Tibial artery (tissue), 4 donors: Measurements from ENCODE around the gene ATP5PB.

Experiments
- DNase-seq, 2 donors: peaks; one replicate each; pipeline ENCODE4 v3.0.0-alpha.2; 2019
- H3K27ac ChIP-seq, 2 donors: fragments of 200-600 bp; sonication (generic) in 1 of 2; 1 replicate in 1 of 2; 2 replicates in 1 of 2; pipeline ENCODE4 v1.5.1; 2018 to 2019; ENCODE audit warnings: mild to moderate bottlenecking in 1 of 2
- H3K27me3 ChIP-seq, 2 donors: fragments of 200-600 bp; sonication (generic) in 1 of 2; one replicate each; pipeline versions ENCODE4 v1.5.1 to v1.6.0; 2016 to 2019
- H3K36me3 ChIP-seq, 3 donors: fragments of 200-600 bp; sonication (generic) in 2 of 3; one replicate each; pipeline ENCODE4 v1.5.1; 2016 to 2019; ENCODE audit warnings: mild to moderate bottlenecking in 2 of 3
- H3K4me1 ChIP-seq, 4 donors: fragments of 200-600 bp; sonication (generic) in 2 of 4; 1 replicate in 3 of 4; 2 replicates in 1 of 4; pipeline ENCODE4 v1.5.1; 2016 to 2019
- H3K4me3 ChIP-seq, 2 donors: fragments of 200-600 bp; sonication (generic) in 1 of 2; 1 replicate in 1 of 2; 2 replicates in 1 of 2; pipeline ENCODE4 v1.5.1; 2018 to 2019; ENCODE audit warnings: mild to moderate bottlenecking in 2 of 2
- H3K9me3 ChIP-seq, 3 donors: fragments of 200-600 bp; sonication (generic) in 1 of 3; one replicate each; pipeline ENCODE4 v1.5.1; 2016 to 2019
- intact Hi-C: fragments of 100-400 bp; cut with DNase I; formaldehyde crosslinking; loops from one replicate; pipeline ENCODE4 v1.15.0; 2023; ENCODE audit warnings: low total_unique reads
- TF ChIP-seq, protein P1 (sequence below), 2 experiments: fragments of 200-600 bp in 1 of 2; fragments of 450-650 bp in 1 of 2; IDR thresholded peaks; one replicate each; pipeline ENCODE4 v1.5.1; 2017 to 2019; ENCODE audit warnings: antibody characterized with exemption in 2 of 2, mild to moderate bottlenecking in 1 of 2, moderate library complexity in 1 of 2

The ATP5PB gene

DNA sequence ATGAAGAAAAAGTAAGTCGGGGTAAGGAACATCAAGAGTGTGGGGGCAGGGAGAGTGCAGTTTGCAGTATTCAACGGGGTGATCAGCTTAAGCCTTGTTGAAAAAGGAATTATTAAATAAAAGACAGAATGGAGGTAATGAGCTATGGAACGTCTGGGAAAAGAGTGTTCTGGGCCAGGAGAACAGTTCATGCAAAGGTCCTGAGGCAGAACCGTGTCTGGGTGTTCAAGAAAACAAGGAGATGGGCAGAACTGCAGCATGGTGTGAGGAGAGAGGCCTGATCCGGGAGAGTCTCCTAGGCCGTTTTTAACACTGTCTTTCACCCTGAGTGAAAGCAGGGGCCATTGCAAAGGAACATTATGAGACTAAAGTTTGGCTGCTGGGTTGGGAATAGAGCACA, 42.0 kb upstream of the ATP5PB start:
- intact Hi-C loops: no loop called here
- H3K4me3 ChIP-seq: no peak overlapping the region
- TF ChIP-seq, protein P1, sequence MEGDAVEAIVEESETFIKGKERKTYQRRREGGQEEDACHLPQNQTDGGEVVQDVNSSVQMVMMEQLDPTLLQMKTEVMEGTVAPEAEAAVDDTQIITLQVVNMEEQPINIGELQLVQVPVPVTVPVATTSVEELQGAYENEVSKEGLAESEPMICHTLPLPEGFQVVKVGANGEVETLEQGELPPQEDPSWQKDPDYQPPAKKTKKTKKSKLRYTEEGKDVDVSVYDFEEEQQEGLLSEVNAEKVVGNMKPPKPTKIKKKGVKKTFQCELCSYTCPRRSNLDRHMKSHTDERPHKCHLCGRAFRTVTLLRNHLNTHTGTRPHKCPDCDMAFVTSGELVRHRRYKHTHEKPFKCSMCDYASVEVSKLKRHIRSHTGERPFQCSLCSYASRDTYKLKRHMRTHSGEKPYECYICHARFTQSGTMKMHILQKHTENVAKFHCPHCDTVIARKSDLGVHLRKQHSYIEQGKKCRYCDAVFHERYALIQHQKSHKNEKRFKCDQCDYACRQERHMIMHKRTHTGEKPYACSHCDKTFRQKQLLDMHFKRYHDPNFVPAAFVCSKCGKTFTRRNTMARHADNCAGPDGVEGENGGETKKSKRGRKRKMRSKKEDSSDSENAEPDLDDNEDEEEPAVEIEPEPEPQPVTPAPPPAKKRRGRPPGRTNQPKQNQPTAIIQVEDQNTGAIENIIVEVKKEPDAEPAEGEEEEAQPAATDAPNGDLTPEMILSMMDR (IDR thresholded peaks at IDR 0.05): no peak
- no peak for DNase-seq
- no peaks in the 10 kb centered on the region for H3K9me3 ChIP-seq
- H3K27me3 ChIP-seq: peaks cover 0 to 12% of the 10 kb centered on the region in 2 donors
- no peak overlapping the region for H3K27ac ChIP-seq
- H3K4me1 ChIP-seq: no peaks in the 10 kb centered on the region
- H3K36me3 ChIP-seq: no peaks in the 10 kb centered on the region

DNA sequence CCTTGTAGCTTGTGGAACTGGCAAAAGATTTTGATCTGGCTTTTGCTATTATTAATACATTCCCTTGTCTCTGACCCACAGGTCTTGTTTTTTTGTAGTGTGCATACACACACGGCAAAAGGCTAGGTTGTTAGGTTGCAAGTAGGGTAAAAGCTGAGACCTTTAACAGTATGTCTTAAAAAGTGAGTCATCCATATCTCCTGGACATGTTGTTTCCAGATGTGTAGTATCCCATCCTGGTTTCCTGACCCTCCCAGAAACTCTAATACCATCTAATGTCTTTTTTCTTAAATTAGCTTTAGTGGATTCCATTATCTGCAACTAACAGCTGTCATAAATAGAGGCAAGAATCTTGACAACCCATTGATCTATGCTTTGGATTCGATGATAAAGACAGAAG, 36.4 kb upstream of the ATP5PB start:
- H3K36me3 ChIP-seq: peaks cover 0 to 10% (median 0%) of the 10 kb centered on the region in 3 donors
- no peaks in the 10 kb centered on the region for H3K4me1 ChIP-seq
- no peak overlapping the region for H3K27ac ChIP-seq
- TF ChIP-seq, protein P1 (IDR thresholded peaks at IDR 0.05): no peak
- no peak for DNase-seq
- no peak overlapping the region for H3K4me3 ChIP-seq
- H3K27me3 ChIP-seq: no peaks in the 10 kb centered on the region
- no peaks in the 10 kb centered on the region for H3K9me3 ChIP-seq
- intact Hi-C loops: no loop called here

DNA sequence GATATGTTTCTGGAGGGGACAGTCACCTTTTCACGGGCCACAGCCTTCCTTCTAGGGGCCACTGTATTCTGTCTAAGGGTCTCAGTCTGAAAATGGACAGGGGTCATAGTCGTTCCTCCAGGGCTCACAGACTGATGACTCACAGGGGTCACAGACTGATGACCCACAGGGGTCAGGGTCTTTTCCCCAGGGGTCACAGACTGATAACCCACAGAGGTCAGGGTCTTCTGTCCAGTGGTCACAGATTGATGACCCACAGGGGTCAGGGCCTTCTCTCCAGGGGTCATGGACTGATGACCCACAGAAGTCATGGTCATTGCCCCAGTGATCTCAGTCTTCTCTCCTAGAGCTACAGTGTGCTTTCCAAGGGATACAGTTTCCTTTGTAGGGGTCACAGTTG, 34.5 kb upstream of the ATP5PB start:
- intact Hi-C loops: no loop called here

DNA sequence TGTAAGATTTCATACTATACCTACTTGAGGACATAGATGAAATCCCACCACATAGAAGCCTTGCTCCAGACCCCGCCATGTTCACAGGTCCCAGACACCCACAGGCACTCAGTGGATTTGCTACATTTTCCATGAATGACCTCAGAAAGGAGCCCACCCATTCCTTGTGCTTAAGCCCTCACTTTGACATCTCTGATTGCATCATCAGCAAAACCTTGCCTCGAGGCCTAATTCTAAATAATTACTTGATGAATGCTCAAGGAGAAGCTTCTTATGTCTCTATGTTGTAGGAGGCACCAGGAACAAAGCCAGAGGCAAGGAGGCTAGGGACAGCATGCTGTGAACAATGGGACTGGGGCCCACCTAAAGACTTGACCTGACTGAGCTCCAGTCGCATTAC, 33.8 kb upstream of the ATP5PB start:
- Histone ChIP-seq H3K4me1 (no peaks in the 10 kb centered on the region), H3K27ac (no peak overlapping the region), H3K27me3 (no peaks in the 10 kb centered on the region), H3K36me3 (peaks cover 0 to 14% (median 0%) of the 10 kb centered on the region in 3 donors), H3K9me3 (no peaks in the 10 kb centered on the region), H3K4me3 (no peak overlapping the region)
- TF ChIP-seq, protein P1 (IDR thresholded peaks at IDR 0.05): no peak
- intact Hi-C loops: no loop called here
- DNase-seq: no peak

More for the DNA sequence above, 34.5 kb upstream of the ATP5PB start:
- H3K27me3 ChIP-seq: no peaks in the 10 kb centered on the region
- no peak overlapping the region for H3K4me3 ChIP-seq
- H3K36me3 ChIP-seq: peaks cover 0 to 10% (median 0%) of the 10 kb centered on the region in 3 donors
- no peaks in the 10 kb centered on the region for H3K9me3 ChIP-seq
- H3K27ac ChIP-seq: no peak overlapping the region
- no peaks in the 10 kb centered on the region for H3K4me1 ChIP-seq
- DNase-seq: no peak
- TF ChIP-seq, protein P1 (IDR thresholded peaks at IDR 0.05): no peak

DNA sequence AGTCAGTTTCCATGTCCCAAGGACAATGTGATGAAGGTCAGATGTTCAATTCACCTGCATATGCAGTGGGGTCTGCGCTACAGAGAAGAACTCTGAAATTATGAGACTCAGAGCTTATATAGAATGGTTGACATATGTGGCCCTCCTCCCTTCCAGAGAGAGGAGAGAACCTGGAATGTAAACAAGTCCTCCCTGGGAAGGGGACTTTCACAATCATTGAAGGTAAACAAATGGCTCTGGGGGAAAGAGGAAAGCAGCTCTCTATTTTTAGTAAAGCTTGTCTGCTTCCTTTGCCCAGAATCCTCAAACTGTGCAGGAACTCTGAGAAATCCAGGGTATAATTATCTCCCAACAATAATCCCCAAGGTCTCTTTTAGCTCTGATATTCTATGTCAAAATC, 31.5 kb upstream of the ATP5PB start:
- Histone ChIP-seq H3K9me3 (no peaks in the 10 kb centered on the region), H3K27ac (no peak overlapping the region), H3K36me3 (peaks cover 0 to 26% (median 0%) of the 10 kb centered on the region in 3 donors), H3K4me1 (peaks cover 0 to 2% (median 0%) of the 10 kb centered on the region in 4 donors), H3K4me3 (no peak overlapping the region), H3K27me3 (no peaks in the 10 kb centered on the region)
- intact Hi-C loops: no loop called here
- TF ChIP-seq, protein P1 (IDR thresholded peaks at IDR 0.05): no peak
- DNase-seq: no peak

DNA sequence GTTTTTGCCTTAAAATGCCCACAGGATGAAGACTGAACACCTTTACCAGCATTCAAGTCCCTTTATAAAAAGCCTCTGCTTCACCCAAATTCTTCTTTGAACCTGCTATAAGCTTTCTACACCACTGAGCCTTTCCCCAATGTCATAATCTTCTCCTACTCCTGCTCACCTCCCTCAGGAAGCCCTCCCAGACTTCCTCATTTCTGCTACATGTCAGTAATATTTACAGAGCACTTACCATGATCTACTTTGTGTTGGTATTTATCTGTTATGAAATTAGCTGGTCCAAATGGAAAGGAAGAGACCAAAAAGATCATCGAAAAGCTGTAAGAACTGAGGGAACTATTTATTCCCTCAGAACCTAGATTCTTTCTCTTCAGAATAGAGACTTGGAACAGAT, 30.2 kb upstream of the ATP5PB start:
- DNase-seq: no peak
- Histone ChIP-seq H3K4me3 (no peak overlapping the region), H3K9me3 (no peaks in the 10 kb centered on the region), H3K4me1 (peaks cover 0 to 3% (median 0%) of the 10 kb centered on the region in 4 donors), H3K27me3 (no peaks in the 10 kb centered on the region), H3K27ac (no peak overlapping the region), H3K36me3 (peaks cover 0 to 26% (median 0%) of the 10 kb centered on the region in 3 donors)
- TF ChIP-seq, protein P1 (IDR thresholded peaks at IDR 0.05): no peak
- intact Hi-C loops: no loop called here
